GM08714 (cell line): ENCODE measurements around the gene CD300LD.
"Not testable (repeated sequence)": the region's sequence is repeated elsewhere in the genome, so short reads cannot be mapped to it uniquely, and the experiment has no call there.

Source experiments
- H3K4me3 ChIP-seq: fragments of 200-500 bp; sonication (Bioruptor generic); 2 replicates; pipeline ENCODE4 v1.5.1; 2014; ENCODE audit warnings: mild to moderate bottlenecking, low read length, inconsistent platforms
- ZNF274 ChIP-seq: IDR thresholded peaks from 2 replicates; pipeline ENCODE4 v1.6.1; 2012; ENCODE audit warnings: mild to moderate bottlenecking, low read depth, low read length

Gene CD300LD

GRCh38 chr17:74599023-74599399, 6.9 kb upstream of the CD300LD start:
- H3K4me3 ChIP-seq: no peak overlapping the region
- no peak for TF ChIP-seq ZNF274

DNA sequence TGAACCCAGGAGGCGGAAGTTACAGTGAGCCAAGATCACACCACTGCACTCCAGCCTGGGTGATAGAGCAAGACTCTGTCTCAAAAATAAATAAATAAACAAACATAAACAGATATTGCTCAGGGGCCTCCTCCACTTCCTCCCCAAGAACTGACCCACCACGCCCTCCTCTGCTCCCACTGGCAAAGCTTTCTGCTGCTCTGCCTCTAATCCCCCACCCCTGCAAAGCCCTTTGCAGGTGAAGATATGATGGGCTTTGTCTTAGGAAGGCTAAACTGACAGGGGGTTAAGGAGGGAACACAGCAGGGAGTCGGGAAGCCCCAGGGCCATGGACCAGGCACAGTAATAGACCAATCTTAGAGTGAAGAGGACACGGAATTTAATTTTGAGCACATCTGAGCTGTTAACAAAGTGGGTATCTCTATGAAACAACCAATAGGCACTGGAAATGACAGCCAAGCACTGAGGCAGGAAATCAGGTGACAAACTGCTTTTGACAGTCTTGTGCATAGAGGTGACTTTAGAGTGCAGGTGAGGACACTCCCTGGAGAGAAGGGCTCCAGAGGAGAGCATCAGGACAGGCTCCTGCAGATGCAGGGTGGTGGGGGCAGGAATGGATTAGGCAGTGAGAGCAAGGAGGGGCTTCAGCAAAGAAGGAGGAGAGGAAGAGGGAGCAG, 6.4 kb upstream of the CD300LD start:
- TF ChIP-seq ZNF274: no peak
- no peak overlapping the region for H3K4me3 ChIP-seq

- H3K4me3 ChIP-seq: no peak overlapping the region
- TF ChIP-seq ZNF274: no peak
These were observed 5.1 kb upstream of the CD300LD start for GRCh38 chr17:74597069-74597790.

DNA sequence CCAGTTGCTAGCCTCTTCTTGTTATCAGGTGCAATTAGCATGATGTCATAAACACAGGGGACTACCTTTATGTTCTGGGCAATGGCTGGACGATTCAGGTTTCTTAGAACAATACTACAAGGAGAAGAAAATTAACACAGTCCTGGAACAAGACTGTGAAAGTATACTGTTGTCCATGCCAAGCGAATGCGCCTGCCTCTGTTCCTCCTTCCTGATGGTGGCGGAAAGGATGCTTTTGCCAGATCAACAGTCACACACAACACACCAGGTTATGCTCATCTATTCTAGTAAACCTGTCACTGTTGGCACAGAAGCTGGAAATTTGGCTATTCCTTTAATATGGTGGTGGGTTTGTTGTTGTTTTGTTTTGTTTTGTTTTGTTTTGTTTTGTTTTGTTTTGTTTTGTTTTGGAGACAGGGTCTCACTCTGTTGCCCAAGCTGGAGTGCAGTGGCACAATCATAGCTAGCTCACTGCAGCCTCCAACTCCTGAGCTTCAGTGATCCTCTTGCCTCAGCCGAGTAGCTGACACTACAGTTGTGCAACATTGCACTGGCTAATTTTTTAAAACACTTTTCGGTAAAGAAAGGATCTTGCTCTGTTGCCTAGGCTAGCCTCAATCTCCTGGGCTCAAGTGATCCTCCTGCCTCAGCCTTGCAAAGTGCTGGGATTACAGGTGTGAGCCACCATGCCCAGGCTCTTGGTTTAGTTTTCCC, 3.1 kb upstream of the CD300LD start:
- TF ChIP-seq ZNF274: no peak
- H3K4me3 ChIP-seq: no peak overlapping the region

GRCh38 chr17:74591503-74591902, 580 bp downstream of the CD300LD start:
- no peak overlapping the region for H3K4me3 ChIP-seq
- TF ChIP-seq ZNF274: no peak

GRCh38 chr17:74585711-74586110, 6.4 kb downstream of the CD300LD start:
- TF ChIP-seq ZNF274: no peak
- H3K4me3 ChIP-seq: no peak overlapping the region

GRCh38 chr17:74584292-74585060, 7.6 kb downstream of the CD300LD start:
- no peak overlapping the region for H3K4me3 ChIP-seq
- TF ChIP-seq ZNF274: no peak

DNA sequence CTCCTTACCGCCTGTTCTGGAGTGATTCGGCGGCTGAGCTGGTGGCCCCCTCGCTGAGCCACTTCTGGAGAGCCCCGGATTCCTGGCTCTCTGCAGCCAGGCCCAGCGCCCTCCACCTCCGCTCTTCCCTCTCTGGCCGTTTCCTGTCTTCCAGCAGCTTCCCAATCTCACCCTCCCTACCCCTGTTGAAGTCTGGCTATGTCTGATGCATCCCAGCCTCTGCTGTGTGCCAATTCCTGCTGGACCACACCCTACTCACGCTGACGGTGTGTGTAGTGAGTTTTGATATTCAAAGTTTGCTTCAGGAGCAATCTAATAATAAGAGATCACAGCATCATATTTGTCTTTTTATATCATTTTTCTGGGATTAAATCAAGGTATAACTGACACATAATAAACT, 9.4 kb downstream of the CD300LD start:
- H3K4me3 ChIP-seq: no peak overlapping the region
- TF ChIP-seq ZNF274: no peak

GRCh38 chr17:74579900-74580299, 12.2 kb downstream of the CD300LD start:
- TF ChIP-seq ZNF274: no peak
- H3K4me3 ChIP-seq: no peak overlapping the region

DNA sequence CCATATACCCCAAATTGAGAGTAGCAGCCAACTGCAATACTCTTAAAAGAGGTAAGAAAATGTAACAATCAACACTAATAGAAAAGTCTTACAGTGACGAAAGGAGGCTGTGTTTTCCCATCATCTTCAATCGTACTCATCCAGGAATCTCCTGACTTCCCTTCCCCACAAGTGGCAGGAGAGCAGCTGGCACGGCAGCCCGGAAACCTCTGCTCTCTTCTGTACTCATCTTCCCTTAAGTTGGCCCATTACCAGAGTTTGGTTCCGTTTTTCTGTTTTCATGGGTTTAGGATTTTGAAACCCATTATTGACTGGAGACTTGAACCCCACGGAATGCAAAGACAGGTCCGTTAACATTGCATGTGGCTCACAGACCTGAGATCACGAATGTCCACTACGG, 13.1 kb downstream of the CD300LD start:
- TF ChIP-seq ZNF274: no peak
- no peak overlapping the region for H3K4me3 ChIP-seq

GRCh38 chr17:74574489-74575142, 17.5 kb downstream of the CD300LD start:
- no peak for TF ChIP-seq ZNF274
- no peak overlapping the region for H3K4me3 ChIP-seq

DNA sequence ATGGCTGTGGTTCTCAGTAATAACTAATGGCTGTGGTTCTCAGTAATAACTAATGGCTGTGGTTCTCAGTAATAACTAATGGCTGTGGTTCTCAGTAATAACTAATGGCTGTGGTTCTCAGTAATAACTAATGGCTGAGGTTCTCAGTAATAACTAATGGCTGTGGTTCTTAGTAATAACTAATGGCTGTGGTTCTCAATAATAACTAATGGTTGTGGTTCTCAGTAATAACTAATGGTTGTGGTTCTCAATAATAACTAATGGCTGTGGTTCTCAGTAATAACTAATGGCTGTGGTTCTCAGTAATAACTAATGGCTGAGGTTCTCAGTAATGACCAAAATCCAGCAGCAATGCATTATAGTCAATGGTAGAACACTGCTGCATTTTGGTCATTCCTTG, 18.4 kb downstream of the CD300LD start:
- not testable (repeated sequence) for H3K4me3 ChIP-seq

- no peak overlapping the region for H3K4me3 ChIP-seq
- TF ChIP-seq ZNF274: no peak
These were observed 18.9 kb downstream of the CD300LD start for GRCh38 chr17:74573169-74573568.
